Measurements from ENCODE around the gene ELMO1.

Gene ELMO1, protein sequence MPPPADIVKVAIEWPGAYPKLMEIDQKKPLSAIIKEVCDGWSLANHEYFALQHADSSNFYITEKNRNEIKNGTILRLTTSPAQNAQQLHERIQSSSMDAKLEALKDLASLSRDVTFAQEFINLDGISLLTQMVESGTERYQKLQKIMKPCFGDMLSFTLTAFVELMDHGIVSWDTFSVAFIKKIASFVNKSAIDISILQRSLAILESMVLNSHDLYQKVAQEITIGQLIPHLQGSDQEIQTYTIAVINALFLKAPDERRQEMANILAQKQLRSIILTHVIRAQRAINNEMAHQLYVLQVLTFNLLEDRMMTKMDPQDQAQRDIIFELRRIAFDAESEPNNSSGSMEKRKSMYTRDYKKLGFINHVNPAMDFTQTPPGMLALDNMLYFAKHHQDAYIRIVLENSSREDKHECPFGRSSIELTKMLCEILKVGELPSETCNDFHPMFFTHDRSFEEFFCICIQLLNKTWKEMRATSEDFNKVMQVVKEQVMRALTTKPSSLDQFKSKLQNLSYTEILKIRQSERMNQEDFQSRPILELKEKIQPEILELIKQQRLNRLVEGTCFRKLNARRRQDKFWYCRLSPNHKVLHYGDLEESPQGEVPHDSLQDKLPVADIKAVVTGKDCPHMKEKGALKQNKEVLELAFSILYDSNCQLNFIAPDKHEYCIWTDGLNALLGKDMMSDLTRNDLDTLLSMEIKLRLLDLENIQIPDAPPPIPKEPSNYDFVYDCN

GRCh38 chr7:37448636-37449361 lies at the start of gene ELMO1:
ELMO1 (minus strand) TSS chr7:37448864; CDS start chr7:37342690, 106,174 bp downstream.
- DNase-seq: peak; percentile 90

DNA sequence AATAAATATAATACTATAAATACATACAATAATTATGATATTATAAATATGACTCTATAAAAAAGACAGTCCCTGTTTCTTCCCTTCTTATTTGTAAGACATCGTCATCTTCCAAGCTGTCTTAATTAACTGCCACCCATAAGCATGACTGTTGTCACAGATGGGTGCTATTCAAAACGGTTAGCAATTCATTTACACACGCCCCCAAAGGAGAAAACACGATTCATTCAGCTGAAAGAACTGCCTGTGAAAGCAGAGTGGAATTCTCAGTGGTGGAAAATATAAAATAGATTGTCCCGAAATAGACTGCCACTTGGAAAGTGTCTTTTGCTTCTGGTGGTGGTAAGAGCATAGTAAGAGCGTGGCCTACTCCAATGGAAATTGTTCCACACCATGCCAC lies 48.9 kb upstream of the ELMO1 start:
- DNase-seq: no peak

DNA sequence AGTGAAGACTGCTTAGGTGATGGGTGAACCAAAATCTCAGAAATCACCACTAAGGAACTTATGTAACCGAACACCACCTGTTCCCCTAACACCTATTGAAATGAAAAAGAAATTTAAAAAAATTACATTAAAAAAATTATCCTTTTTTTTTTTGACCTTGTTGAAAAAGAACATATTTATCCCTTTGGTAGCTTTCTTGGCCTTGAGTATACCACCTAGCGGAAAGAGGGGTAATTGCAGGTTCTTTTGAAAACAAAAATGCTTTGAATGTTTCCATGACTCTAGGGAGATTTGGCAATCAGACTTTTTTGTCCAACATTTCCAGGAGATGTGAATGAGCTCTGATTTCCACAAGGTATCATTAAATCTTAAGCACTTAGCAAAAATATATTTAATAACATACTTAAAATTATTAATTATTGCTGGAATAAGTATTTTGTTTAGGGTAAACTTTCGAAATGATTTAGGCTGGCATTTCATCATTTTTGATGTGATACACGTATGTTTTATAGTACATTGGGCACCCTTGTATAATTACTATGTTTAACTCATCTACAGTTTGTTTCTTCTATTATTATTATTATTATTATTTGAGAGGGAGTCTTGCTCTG lies 47.0 kb upstream of the ELMO1 start:
- DNase-seq: peak; percentile 46

DNA sequence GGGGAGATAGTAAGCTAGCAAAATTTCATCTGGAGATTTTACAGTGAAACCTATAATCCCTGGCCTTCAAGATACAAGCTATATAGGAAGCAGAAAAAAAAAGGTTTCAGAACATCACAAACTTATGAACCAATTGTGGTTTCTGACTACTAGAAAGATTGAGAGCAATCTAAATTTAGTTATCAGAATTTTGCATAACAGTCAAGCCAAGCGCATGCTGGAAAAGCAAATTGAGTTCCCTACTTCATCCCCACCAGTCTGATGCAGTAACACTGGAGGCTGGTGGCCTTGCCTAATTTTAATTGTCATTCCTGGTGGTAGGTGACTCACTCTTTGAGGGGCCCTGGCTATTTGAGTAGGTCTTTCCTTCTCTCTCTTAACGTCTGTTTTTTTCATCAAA lies 46.3 kb upstream of the ELMO1 start:
- DNase-seq: no peak

- DNase-seq: no peak
Measured at GRCh38 chr7:37493810-37494209, 45.1 kb upstream of the ELMO1 start.

- no peak for DNase-seq
Measured at GRCh38 chr7:37493123-37493522, 44.5 kb upstream of the ELMO1 start.

DNA sequence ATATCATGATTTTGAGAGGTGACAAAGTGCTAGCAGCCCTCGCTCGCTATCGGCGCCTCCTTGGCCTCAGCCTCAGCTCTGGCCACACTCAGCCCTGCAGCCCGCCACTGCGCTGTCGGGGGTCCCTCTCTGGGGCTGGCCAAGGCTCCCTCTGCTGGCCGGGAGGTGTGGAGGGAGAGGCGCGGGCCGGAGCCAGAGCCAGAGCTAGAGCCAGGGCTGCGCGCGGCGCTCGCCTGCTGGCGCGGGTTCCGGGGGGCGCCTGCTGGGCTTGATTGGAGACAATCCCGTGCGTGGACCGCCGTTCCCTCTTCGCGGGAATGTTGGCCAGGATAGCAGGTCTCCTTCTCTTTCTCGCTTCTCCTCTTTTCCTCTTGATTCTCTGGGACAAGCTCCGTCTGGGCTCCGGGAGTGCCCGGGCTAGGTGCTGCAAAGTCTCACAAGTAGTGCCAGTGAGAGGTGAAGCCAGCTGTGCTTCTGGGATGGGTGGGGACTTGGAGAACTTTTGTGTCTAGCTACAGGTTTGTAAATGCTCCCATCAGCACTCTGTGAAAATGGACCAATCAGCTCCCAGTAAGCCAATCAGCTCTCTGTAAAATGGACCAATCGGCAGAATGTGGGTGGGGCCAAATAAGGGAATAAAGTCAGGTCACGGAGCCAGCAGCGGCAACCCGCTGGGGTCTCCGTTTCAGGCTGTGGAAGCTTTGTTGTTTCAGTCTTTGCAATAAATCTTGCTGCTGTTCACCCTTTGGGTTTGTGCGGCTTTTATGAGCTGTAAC lies 43.4 kb upstream of the ELMO1 start:
- DNase-seq: no peak

GRCh38 chr7:37489703-37490102 lies 41.0 kb upstream of the ELMO1 start:
- no peak for DNase-seq

GRCh38 chr7:37488163-37488764 lies 39.6 kb upstream of the ELMO1 start:
- no peak for DNase-seq

- DNase-seq: no peak
Measured at GRCh38 chr7:37484426-37485073, 35.9 kb upstream of the ELMO1 start.

- DNase-seq: no peak
Measured at GRCh38 chr7:37483627-37484026, 35.0 kb upstream of the ELMO1 start.

DNA sequence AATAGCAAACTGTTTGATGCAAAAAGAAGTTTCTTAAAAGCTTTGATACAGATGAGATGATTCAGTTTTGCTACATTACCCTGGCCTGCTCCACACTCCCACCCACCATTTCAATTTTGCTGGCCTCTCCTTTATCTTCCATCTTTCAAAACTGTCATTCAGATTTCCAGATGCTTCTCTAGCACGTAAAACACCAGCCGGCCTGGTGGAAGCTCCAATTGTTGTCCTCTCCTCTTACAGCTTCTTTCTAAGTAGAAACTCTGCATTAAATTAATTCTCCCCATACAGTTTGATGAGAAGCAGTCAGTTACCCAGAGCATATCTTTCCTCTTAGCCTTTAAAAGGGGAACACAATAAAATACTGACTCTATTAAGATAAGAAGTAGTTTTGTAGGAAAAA lies 34.3 kb upstream of the ELMO1 start:
- no peak for DNase-seq

DNA sequence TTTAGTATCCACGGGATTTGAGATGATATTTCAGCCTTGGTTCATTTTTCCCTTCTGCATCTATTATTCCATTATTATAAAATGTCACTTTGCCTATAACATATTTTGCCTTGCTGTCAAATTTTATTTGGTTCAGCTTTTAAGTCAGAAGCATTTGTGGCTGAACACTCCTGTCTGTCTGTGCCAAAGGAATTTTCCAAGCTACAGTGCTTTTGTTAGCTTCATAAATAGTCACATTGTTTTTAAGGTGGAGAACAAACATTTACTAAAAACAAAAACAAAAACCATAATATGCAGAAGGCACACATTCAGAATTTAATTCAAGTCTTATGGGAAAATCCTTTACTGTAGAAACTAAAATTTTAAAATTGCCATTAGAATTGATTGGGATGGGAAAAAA lies 33.8 kb upstream of the ELMO1 start:
- DNase-seq: no peak

GRCh38 chr7:37481722-37482288 lies 33.1 kb upstream of the ELMO1 start:
- no peak for DNase-seq

DNA sequence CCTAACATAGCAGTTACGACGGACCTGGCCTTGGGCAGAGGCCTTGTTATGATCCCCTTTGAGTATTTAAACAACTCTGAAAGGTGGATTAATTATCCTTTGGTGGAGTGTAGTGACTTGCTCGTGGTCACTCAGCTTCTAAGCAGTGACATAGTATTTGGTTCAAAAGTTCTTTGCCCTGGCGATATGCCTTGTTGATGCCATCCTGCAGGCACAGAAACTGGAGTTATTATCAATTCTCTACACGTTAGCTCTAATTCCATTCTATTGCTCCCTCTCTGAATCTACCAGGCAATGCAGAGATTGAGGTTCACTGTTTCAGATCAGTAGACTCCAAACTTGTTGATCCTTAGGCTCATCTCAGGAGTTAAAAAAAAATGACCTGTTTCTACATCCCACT lies 32.5 kb upstream of the ELMO1 start:
- no peak for DNase-seq

DNA sequence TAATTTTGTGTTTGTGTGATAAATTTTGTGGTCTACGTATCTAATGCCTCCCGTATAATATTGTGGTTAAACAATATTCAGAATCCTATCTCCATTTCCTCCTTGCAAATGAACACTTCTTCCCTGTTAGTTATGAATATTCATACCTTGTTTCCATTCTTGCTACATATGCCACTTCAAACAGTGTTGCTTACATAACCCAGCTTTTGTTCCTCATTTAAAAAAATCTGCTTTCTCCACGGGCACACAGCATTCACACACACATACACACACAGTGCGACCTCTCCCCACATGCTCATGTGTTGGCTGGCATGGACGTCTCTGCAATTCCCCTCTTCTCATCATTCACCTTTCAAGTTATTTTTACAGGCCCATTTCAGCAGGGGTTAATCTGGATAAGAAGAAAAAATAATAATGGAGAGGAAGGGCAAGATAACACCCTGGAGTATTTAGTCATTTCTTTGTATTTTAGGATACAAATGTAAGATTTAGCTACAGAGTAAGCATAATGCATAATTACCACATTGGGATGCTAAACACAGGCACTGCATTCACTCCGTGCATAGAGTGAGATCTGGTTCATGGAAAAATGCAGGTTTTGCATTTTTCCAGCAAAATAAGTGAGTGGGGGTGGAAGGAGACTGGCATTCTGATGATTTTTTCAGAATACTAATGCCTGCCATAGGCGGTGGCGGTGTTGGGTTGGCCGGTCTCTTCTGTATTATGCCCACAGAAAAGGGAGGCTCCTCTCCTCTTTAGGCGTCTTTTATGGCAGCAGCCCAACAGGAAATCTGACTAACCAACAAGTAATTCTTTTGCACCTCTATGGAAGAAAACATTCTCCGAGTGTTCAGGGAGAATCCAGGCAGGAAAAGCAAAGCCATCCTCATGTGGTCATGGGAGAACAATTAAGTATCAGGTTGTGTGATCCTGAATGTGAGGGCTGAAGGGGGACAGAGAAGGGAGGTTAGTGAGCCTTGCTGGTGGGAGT lies 31.7 kb upstream of the ELMO1 start:
- DNase-seq: no peak

GRCh38 chr7:37476881-37477450 lies 28.3 kb upstream of the ELMO1 start:
- no peak for DNase-seq

GRCh38 chr7:37476428-37476827 lies 27.8 kb upstream of the ELMO1 start:
- no peak for DNase-seq

DNA sequence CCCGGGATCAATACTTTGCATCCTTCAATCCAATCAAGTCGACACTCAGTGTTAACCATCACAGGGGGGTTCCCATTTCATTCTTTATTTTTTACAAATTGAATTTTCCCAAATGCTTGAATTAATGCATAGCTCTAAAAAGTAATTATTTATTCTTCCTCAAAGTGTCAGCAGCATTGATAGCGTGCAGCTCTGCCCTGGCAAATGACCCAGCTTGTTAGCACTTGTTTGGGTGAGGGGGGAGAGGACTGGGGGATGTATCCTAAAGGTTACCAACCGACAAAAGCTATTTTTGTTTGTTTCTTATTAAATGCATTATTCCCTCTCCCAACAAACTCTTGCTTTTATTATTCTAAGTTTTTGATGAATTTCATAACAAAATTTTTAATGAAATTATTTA lies 27.0 kb upstream of the ELMO1 start:
- DNase-seq: no peak

Data from activated CD4-positive, alpha-beta T cell treated with anti-CD3 and anti-CD28 coated beads, Interleukin-2, amount 50 U/mL, for 16 hours (primary cell).